Superior temporal gyrus (tissue), 1 donor: Measurements from ENCODE around the gene SERPINE1.
"Not testable (repeated sequence)": the region's sequence is repeated elsewhere in the genome, so short reads cannot be mapped to it uniquely, and the experiment has no call there.

Experiments used
- DNase-seq: peaks from one replicate; pipeline ENCODE4 v3.0.0-alpha.2; 2016; ENCODE audit errors: extremely low spot score

SERPINE1 gene

DNA sequence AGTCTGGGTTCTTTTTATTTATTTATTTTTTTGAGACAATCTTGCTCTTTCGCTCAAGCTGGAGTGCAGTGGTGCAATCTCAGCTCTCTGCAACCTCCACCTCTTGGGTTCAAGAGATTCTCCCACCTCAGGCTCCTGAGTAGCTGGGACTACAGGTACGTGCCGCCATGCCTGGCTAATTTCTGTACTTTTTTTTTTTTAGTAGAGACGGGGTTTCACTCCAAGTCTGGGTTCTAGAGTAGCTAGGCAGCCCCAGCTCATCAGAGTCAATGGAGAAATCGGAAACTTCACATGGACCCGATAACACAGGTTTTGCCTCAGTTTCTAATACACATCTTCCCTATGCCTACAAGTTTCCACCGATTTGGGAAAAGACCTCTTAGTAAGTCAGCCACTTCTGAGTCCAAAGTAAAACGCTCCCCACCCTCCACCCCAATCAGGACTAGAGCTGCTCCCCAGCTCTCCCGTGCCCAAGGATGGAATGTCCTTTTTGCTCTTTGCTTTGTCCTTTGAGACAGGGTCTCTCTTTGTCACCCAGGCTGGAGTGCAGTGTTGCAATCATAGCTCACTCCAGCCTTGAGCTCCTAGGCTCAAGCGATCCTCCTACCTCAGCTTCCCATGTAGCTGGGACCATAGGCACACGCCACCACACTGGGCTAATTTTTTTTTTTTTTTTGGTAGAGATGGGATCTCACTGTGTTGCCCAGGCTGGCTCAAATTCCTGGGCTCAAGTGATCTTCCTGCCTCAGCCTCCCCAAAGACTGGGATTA lies 3.8 kb upstream of the SERPINE1 start:
- no peak for DNase-seq

DNA sequence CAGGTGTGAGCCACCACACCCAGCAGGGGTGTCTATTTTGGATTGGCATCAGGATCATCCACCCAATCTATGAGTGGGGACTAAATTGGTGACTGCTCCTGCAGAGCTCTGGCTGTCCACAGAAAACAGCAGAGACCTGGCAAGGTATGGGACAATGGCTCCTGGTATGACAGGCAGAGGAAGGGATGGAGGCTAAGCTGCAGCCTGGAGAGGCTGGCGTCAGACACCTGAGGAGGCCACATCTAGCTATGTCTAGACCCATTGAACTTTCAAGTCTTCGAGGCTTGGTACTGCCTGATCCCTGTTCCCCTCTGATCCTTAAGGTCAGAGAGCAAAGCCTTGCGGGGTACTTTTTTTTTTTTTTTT lies 3.2 kb upstream of the SERPINE1 start:
- DNase-seq, result no peak

DNA sequence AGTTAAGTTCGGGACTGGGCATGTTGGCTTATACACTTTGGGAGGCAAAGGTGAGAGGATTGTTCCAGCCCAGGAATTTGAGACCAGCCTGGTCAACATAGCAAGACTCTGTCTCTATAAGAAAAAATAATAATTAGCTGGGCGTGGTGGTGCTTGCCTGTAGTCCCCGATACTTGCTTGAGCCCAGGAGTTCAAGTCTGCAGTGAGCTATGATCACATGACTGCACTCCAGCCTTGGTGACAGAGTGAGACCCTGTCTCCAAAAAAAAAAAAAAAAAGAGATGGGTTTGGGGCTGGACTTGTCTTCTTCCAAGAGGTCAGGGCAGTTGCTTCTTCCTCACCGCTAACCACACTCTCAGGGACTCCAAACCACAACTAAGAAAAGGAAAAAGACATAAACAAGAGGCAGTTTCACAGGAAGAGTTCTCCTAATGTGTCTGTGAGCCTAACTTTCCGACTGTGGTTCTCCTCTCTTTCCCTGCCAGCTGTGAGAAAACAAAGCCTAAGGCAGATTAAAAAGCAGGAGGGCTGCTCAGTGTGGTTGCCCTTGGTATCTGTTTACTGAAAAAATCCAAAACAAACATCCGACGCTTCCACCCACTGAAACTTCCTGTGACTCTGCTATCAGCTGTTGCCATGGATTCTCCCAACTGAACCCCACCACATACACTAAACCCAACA lies 2.4 kb upstream of the SERPINE1 start:
- DNase-seq, result no peak

DNA sequence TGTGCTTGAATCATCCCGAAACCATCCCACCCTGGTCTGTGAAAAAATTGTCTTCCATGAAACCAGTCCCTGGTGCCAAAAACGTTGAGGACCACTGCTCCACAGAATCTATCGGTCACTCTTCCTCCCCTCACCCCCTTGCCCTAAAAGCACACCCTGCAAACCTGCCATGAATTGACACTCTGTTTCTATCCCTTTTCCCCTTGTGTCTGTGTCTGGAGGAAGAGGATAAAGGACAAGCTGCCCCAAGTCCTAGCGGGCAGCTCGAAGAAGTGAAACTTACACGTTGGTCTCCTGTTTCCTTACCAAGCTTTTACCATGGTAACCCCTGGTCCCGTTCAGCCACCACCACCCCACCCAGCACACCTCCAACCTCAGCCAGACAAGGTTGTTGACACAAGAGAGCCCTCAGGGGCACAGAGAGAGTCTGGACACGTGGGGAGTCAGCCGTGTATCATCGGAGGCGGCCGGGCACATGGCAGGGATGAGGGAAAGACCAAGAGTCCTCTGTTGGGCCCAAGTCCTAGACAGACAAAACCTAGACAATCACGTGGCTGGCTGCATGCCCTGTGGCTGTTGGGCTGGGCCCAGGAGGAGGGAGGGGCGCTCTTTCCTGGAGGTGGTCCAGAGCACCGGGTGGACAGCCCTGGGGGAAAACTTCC lies 784 bp upstream of the SERPINE1 start:
- no peak for DNase-seq

DNA sequence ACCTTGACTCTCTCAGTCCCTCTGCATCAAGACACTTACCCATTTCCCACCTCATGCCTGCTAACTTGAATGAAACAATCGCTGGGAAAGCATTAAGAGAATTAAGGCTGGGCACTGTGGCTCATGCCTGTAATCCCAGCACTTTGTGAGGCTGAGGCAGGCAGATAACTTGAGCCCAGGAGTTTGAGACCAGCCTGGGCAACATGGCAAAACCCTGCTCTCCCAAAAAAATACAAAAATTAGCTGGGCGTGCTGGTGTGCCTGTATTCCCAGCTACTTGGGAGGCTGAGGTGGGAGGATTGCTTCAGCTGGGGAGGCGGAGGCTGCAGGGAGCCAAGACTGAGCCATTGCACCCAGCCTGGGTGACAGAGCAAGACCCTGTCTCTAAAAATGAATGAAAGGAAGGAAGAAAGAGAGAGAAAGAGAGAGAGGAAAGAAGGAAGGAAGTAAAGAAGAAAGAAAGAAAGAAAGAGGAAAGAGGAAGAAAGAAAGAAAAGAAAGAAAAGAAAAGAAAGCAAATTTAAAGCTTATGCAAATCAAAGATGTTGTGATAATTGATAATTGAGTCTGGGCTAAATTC lies 646 bp downstream of the SERPINE1 start:
- DNase-seq, result no peak

DNA sequence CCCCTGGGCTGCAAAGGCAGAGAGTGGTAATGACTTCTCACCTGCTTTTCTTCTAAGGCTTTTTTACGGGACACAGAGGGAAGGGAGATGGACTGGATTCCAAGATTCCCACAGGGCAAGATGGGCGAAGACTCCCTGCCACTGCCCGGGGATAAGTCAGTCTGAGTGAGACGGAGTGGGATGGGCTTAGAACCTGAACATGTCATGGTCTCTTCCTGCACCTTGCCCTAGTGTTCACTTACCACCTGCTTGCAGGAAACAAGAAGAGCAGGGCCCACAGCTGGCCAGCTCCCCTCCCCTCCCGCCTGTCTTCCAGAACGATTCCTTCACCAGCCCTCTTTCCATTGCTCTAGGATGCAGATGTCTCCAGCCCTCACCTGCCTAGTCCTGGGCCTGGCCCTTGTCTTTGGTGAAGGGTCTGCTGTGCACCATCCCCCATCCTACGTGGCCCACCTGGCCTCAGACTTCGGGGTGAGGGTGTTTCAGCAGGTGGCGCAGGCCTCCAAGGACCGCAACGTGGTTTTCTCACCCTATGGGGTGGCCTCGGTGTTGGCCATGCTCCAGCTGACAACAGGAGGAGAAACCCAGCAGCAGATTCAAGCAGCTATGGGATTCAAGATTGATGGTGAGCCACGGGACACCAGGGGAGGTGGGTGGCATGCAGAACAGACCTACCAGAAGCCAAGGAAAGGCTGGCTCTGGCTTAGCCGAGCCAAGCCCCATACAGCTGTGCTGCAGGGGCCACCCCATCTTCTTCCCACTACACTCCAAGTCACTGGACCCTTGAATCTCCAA lies 1.3 kb downstream of the SERPINE1 start:
- no peak for DNase-seq

DNA sequence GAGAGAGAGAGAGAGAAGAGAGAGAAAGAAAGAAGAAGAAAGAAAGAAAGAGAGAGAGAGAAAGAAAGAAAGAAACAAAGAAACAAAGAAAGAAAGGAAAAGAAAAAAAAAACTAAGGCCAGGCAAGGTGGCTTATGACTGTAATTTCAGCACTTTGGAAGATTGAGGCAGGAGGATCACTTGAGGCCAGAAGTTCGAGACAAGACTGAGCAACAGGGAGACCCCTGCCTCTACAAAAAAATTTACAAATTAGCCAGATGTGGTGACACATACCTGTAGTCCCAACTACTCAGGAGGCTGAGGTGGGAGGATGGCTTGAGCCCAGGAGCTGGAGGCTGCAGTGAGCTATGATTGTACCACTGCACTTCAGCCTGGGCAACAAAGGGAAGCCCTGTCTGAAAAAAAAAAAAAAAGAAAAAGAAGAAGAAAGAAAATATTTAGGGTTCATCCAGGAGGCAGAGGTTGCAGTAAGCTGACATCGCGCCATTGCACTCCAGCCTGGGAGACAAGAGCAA lies 2.8 kb downstream of the SERPINE1 start:
- DNase-seq, result no peak

DNA sequence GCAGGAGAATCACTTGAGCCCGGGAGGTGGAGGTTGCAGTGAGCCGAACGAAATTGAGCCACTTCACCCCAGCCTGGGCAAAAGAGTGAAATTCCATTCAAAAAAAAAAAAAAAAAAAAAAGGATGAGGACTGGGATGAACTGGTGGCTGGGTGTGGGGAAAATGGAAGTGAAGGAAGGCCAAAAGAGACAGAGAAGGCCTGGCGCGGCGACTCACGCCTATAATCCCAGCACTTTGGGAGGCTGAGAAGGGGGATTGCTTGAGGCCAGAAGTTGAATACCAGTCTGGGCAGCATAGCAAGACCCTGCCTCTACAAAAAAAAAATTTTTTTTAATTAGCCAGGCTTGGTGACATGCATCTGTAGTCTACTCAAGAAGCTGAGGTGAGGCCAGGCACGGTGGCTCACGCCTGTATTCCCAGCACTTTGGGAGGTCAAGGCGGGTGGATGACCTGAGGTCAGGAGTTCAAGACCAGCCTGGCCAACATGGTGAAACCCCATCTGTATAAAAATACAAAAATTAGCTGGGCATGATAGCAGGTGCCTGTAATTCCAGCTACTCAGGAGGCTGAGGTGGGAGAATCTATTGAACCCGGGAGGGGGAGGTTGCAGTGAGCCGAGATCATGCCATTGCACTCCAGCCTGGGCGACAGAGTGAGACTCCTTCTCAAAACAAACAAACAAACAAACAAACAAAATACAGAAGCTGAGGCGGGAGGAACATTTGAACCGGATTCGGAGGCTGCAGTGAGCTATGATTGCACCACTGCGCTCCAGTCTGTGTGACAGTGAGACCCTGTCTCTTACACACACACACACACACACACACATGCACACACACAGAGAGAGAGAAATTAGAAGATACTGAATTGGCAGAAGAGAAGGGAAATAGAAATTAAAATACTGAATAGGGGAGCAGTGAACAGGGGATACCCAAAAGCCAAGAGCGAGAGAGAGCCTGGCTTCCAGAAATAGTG lies 6.0 kb downstream of the SERPINE1 start:
- not testable (repeated sequence) for DNase-seq

DNA sequence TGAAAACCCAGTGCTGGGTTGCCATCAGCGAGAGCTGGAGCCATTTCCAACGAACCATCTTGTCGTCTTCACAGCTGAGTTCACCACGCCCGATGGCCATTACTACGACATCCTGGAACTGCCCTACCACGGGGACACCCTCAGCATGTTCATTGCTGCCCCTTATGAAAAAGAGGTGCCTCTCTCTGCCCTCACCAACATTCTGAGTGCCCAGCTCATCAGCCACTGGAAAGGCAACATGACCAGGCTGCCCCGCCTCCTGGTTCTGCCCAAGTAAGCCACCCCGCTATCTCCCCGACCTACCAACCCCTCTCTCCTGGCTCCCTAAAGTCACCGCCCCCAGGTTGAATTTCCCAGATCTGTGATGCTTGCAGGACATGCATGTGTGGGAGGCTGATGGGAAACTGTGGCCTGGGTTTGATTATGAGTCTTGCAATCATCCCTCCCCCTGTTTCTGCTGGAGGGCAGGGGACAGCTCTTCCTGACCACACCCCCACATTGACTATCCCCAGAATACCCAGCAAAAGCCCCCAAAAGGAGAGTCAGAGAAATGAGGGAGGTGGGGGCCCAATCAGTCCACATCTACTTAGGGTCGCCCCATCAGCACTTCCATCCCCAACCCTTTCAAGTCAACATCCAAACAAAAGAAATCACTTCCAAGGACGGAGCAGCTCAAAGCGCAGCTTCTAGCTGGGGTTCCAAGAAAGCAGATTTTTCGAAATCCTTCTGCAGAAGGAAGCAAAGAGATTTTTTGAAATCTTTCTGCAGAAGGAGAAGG lies 6.9 kb downstream of the SERPINE1 start:
- DNase-seq, result no peak

DNA sequence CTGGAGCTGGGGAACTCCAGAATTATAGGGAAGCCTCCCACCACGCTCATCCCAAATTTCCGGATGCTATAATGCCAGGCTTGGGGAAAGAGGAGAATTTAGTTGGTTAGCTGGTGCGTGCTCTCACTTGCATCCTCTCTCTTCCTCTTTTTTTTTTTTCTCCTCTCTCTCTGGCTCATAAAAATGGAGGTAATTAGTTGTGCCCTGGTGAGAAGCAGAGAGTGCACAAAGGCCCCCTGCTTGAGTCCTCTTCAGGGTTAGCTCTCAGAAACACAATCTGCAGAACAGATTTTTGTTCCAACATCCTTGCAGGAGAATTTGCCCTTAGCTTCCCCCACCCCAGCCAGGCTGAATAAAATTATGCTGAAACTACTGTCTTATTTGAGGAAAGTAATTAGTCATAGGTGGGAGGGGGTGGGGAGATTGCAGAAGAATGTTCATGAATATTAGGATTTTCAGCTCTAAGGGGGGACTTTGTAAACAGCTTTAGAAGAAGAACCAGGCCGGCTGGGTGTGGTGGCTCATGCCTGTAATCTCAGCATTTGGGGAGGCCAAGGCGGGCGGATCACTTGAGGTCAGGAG lies 7.6 kb downstream of the SERPINE1 start:
- DNase-seq, result no peak

DNA sequence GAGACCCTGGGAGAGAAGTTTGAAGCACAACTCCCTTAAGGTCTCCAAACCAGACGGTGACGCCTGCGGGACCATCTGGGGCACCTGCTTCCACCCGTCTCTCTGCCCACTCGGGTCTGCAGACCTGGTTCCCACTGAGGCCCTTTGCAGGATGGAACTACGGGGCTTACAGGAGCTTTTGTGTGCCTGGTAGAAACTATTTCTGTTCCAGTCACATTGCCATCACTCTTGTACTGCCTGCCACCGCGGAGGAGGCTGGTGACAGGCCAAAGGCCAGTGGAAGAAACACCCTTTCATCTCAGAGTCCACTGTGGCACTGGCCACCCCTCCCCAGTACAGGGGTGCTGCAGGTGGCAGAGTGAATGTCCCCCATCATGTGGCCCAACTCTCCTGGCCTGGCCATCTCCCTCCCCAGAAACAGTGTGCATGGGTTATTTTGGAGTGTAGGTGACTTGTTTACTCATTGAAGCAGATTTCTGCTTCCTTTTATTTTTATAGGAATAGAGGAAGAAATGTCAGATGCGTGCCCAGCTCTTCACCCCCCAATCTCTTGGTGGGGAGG lies 10.8 kb downstream of the SERPINE1 start:
- no peak for DNase-seq

DNA sequence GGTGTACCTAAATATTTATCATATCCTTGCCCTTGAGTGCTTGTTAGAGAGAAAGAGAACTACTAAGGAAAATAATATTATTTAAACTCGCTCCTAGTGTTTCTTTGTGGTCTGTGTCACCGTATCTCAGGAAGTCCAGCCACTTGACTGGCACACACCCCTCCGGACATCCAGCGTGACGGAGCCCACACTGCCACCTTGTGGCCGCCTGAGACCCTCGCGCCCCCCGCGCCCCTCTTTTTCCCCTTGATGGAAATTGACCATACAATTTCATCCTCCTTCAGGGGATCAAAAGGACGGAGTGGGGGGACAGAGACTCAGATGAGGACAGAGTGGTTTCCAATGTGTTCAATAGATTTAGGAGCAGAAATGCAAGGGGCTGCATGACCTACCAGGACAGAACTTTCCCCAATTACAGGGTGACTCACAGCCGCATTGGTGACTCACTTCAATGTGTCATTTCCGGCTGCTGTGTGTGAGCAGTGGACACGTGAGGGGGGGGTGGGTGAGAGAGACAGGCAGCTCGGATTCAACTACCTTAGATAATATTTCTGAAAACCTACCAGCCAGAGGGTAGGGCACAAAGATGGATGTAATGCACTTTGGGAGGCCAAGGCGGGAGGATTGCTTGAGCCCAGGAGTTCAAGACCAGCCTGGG lies 11.4 kb downstream of the SERPINE1 start:
- no peak for DNase-seq

DNA sequence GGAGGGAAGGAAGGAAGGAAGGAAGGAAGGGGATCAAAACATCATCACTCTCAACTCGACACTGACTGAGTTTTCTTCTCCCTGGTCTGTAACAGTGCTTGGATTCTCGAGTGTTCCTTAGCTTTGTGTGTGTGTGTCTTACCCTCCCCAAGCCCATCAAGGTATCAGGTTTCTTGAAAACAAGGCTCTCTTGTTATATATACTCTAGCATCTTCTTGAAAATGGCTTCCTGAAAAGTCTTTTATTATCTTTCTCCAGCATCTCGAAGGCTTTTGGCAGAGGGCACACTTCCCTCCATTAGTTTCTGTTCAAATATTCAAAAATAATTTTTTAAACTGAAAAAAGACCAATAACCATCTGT lies 13.4 kb downstream of the SERPINE1 start:
- DNase-seq, result no peak

DNA sequence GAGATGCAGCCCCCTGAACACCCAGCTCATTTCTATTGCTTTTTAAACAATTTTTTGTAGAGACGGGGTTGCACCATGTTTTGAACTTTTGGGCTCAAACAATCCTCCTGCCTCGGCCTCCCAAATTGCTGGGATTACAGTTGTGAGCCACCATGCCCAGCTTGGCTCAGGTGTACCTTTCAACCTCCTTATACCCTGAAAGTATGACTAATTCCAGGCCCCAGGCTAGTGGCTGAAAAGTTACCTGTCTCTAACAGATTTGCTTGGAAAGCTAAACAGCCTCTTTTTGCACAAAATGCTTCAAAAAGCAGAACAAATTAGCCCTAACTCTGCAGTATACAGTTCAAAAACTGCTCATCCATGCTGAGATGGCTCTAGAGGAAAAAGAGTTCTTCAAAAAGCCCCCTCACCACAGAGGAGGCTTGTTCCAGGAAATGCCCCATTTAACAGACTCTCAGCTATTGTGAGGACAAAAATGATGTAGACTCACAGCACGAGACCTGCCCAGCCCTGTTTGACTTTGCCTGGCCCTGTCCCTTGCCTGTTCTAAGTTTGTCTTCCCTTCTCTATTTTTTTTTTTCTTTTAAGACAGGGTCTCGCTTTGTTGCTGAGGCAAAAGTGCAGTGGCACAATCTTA lies 14.0 kb downstream of the SERPINE1 start:
- no peak for DNase-seq

DNA sequence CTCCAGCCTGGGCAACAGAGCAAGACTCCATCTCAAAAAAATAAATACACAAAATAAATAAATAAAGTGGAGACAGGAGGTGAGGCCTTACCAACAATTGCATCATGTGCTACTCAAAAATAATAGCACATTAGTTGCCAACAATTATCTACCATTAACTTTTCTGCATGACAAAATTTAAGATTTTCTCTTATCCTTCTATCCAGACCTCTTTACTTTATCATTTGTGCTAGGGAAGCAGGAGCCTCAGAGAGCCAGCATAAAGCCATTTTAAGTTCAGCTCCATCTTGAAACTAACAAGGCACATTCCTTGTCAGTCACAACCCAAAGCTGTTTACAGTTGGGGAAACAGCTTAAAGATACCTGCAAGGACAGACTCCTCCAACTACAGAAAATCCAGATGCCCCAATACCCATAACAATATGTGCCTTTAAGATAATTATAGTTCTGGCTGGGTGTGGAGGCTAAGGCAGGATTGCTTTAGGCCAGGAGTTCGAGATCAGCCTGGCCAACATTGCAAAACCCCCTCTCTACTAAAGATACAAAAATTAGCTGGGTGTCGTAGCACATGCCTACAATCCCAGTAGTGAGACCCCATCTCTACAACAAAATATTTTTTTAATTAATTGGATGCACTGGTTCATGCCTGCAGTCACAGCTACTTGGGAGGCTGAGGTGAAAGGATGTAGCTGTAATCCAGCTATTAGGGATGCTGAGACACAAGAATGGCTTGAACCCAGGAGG lies 25.2 kb downstream of the SERPINE1 start:
- no peak for DNase-seq

DNA sequence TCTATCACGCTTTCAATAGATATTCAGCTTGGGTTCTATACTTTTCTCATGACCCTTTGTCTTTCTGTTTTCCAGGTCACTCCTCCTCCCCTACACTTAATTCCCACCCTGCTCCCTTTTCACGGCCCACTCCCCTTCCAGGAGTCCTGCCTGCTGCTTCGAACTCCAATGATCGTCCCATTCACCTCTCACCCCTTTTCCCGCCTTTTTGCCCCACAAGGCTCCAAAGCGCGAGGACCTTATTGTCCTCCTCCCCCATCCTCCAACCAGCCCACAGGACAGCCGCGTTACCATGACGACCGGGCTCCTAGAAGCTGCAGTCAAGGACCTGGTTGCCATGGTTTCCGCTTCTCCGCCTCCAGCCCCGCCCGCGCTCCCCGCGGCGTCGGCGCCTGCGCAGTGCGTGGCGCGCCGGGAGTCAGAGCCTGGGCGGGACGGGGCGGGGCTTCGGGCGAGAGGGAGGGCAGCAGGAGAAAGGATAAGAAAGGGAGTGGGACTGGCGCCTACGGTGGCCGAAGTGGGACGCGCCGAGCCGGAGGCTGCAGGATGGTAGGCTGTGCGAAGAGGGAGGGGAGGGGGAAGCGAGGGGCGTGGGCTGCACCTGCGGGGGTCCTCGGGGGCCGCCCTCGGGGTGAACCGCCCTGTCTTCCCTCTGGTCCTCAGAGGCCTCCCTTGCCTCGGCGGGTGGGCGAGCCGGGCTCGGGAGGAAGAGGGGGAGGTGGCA lies 27.2 kb downstream of the SERPINE1 start, which contains the start of gene AP1S1:
Gene AP1S1 (plus strand): TSS at position 508 of the 724 bp plus-strand sequence. CDS start 39 bp downstream, at position 547.
- peak; percentile 87 for DNase-seq
